HEK293 (cell line): ENCODE data around the gene MYLK4.

Source experiments
- CTCF ChIP-seq: fragments of 450-650 bp; formaldehyde crosslinking; IDR thresholded peaks from 2 replicates; pipeline ENCODE4 v1.5.1; 2016; ENCODE audit warnings: missing biosample characterization, missing genetic modification characterization
- ELK4 ChIP-seq: IDR thresholded peaks from 2 replicates; pipeline ENCODE4 v1.6.1; 2011; ENCODE audit warnings: mild to moderate bottlenecking, low read depth, low read length, borderline replicate concordance
- REST ChIP-seq: fragments of 450-650 bp; formaldehyde crosslinking; IDR thresholded peaks from 2 replicates; pipeline ENCODE4 v1.5.1; 2016; ENCODE audit warnings: missing biosample characterization, missing genetic modification characterization
- TSHZ1 ChIP-seq: fragments of 450-650 bp; formaldehyde crosslinking; IDR thresholded peaks from 2 replicates; pipeline ENCODE4 v1.5.1; 2016; ENCODE audit warnings: missing biosample characterization, missing genetic modification characterization, borderline replicate concordance
- ZNF777 ChIP-seq: fragments of 450-650 bp; formaldehyde crosslinking; IDR thresholded peaks from 2 replicates; pipeline ENCODE4 v1.5.1; 2017; ENCODE audit warnings: missing biosample characterization, missing genetic modification characterization, borderline replicate concordance
- ZNF830 ChIP-seq: fragments of 450-650 bp; IDR thresholded peaks from 2 replicates; pipeline ENCODE4 v1.5.0; 2018; ENCODE audit warnings: missing biosample characterization, missing genetic modification characterization, low read depth, mild to moderate bottlenecking, moderate library complexity

- TF ChIP-seq CTCF (tag by site-specific recombination), result no peak
- TF ChIP-seq ELK4, result no peak
- TF ChIP-seq REST (tag by site-specific recombination), result no peak
- TF ChIP-seq ZNF830 (tag by site-specific recombination), result no peak
- no peak for TF ChIP-seq TSHZ1 (tag by site-specific recombination)
- no peak for TF ChIP-seq ZNF777 (tag by site-specific recombination)
These were observed 53.4 kb downstream of the MYLK4 start for GRCh38 chr6:2697291-2697690.
